Measurements from ENCODE around the gene PHF2.

PHF2 gene

GRCh38 chr9:93595461-93595860, 19.1 kb downstream of the PHF2 start:
- DNase-seq (ENCODE audit: extremely low spot score), result no peak
- CTCF ChIA-PET, result no interaction called here
- TF ChIP-seq ELF4 (IDR thresholded peaks at IDR 0.05), result no peak
- TF ChIP-seq BHLHE40 (IDR thresholded peaks at IDR 0.05; ENCODE audit: borderline replicate concordance), result no peak
- no peak for TF ChIP-seq NFRKB (IDR thresholded peaks at IDR 0.05)
- no peak for TF ChIP-seq LEF1 (IDR thresholded peaks at IDR 0.05; ENCODE audit: borderline replicate concordance)
- no peak for TF ChIP-seq SP1 (IDR thresholded peaks at IDR 0.05)
- no peak for TF ChIP-seq PKNOX1 (IDR thresholded peaks at IDR 0.05)
- TF ChIP-seq CTBP1 (IDR thresholded peaks at IDR 0.05; ENCODE audit: borderline replicate concordance), result no peak
- TF ChIP-seq HDGF (IDR thresholded peaks at IDR 0.05; ENCODE audit: borderline replicate concordance), result no peak
- no peak for TF ChIP-seq ZNF384 (IDR thresholded peaks at IDR 0.05)
- no peak for TF ChIP-seq FOXA1 (IDR thresholded peaks at IDR 0.05)
- TF ChIP-seq ARNT (IDR thresholded peaks at IDR 0.05), result no peak
- no peak for TF ChIP-seq TARDBP (IDR thresholded peaks at IDR 0.05)
- TF ChIP-seq L3MBTL2 (conservative IDR thresholded peaks at IDR 0.05), result no peak
- TF ChIP-seq FOXM1 (IDR thresholded peaks at IDR 0.05; ENCODE audit: borderline replicate concordance), result no peak
- no peak for TF ChIP-seq FOXK2 (IDR thresholded peaks at IDR 0.05)
- TF ChIP-seq SUZ12 (IDR thresholded peaks at IDR 0.05), result no peak
- POLR2A ChIA-PET, result no interaction called here

- no peak for TF ChIP-seq SP1 (IDR thresholded peaks at IDR 0.05)
- TF ChIP-seq FOXK2 (IDR thresholded peaks at IDR 0.05), result no peak
- TF ChIP-seq BHLHE40 (IDR thresholded peaks at IDR 0.05; ENCODE audit: borderline replicate concordance), result no peak
- TF ChIP-seq HDGF (IDR thresholded peaks at IDR 0.05; ENCODE audit: borderline replicate concordance), result no peak
- no peak for TF ChIP-seq NFRKB (IDR thresholded peaks at IDR 0.05)
- no peak for TF ChIP-seq FOXA1 (IDR thresholded peaks at IDR 0.05)
- no peak for TF ChIP-seq CTBP1 (IDR thresholded peaks at IDR 0.05; ENCODE audit: borderline replicate concordance)
- TF ChIP-seq ELF4 (IDR thresholded peaks at IDR 0.05), result no peak
- TF ChIP-seq PKNOX1 (IDR thresholded peaks at IDR 0.05), result no peak
- no peak for TF ChIP-seq L3MBTL2 (conservative IDR thresholded peaks at IDR 0.05)
- TF ChIP-seq ARNT (IDR thresholded peaks at IDR 0.05), result no peak
- ChIA-PET POLR2A (no interaction called here), CTCF (no interaction called here)
- DNase-seq (ENCODE audit: extremely low spot score), result no peak
These were observed 19.5 kb downstream of the PHF2 start for GRCh38 chr9:93595861-93596365.

GRCh38 chr9:93596399-93596798, 20.0 kb downstream of the PHF2 start:
- no peak for DNase-seq (ENCODE audit: extremely low spot score)
- TF ChIP-seq LEF1 (IDR thresholded peaks at IDR 0.05; ENCODE audit: borderline replicate concordance) (no peak), SP1 (IDR thresholded peaks at IDR 0.05) (no peak), ZNF384 (IDR thresholded peaks at IDR 0.05) (no peak), CTBP1 (IDR thresholded peaks at IDR 0.05; ENCODE audit: borderline replicate concordance) (no peak), FOXM1 (IDR thresholded peaks at IDR 0.05; ENCODE audit: borderline replicate concordance) (no peak), FOXK2 (IDR thresholded peaks at IDR 0.05) (no peak), L3MBTL2 (conservative IDR thresholded peaks at IDR 0.05) (no peak), NFRKB (IDR thresholded peaks at IDR 0.05) (no peak), SUZ12 (IDR thresholded peaks at IDR 0.05) (no peak), ELF4 (IDR thresholded peaks at IDR 0.05) (no peak), TARDBP (IDR thresholded peaks at IDR 0.05) (no peak)
- CTCF ChIA-PET, result no interaction called here
- POLR2A ChIA-PET, result no interaction called here

- no peak for DNase-seq (ENCODE audit: extremely low spot score)
- POLR2A ChIA-PET, result no interaction called here
- CTCF ChIA-PET, result no interaction called here
- TF ChIP-seq L3MBTL2 (conservative IDR thresholded peaks at IDR 0.05) (no peak), CTBP1 (IDR thresholded peaks at IDR 0.05; ENCODE audit: borderline replicate concordance) (no peak)
These were observed 20.8 kb downstream of the PHF2 start for GRCh38 chr9:93597142-93597706.

GRCh38 chr9:93597871-93598646, 21.7 kb downstream of the PHF2 start:
- CTCF ChIA-PET, result no interaction called here

GRCh38 chr9:93598647-93599241, 22.4 kb downstream of the PHF2 start:
- TF ChIP-seq FOXK2 (IDR thresholded peaks at IDR 0.05) (no peak), SUZ12 (IDR thresholded peaks at IDR 0.05) (no peak), ARNT (IDR thresholded peaks at IDR 0.05) (no peak), BHLHE40 (IDR thresholded peaks at IDR 0.05; ENCODE audit: borderline replicate concordance) (no peak), FOXM1 (IDR thresholded peaks at IDR 0.05; ENCODE audit: borderline replicate concordance) (no peak), L3MBTL2 (conservative IDR thresholded peaks at IDR 0.05) (no peak), HDGF (IDR thresholded peaks at IDR 0.05; ENCODE audit: borderline replicate concordance) (no peak), ZNF384 (IDR thresholded peaks at IDR 0.05) (no peak), NFRKB (IDR thresholded peaks at IDR 0.05) (no peak), SP1 (IDR thresholded peaks at IDR 0.05) (no peak), TARDBP (IDR thresholded peaks at IDR 0.05) (no peak), ELF4 (IDR thresholded peaks at IDR 0.05) (no peak), LEF1 (IDR thresholded peaks at IDR 0.05; ENCODE audit: borderline replicate concordance) (no peak), FOXA1 (IDR thresholded peaks at IDR 0.05) (no peak), PKNOX1 (IDR thresholded peaks at IDR 0.05) (no peak), CTBP1 (IDR thresholded peaks at IDR 0.05; ENCODE audit: borderline replicate concordance) (no peak)
- no peak for DNase-seq (ENCODE audit: extremely low spot score)
- ChIA-PET CTCF (no interaction called here), POLR2A (no interaction called here)

More at GRCh38 chr9:93597871-93598646, 21.7 kb downstream of the PHF2 start:
- DNase-seq (ENCODE audit: extremely low spot score), result no peak
- TF ChIP-seq FOXM1 (IDR thresholded peaks at IDR 0.05; ENCODE audit: borderline replicate concordance) (no peak), SP1 (IDR thresholded peaks at IDR 0.05) (no peak), ELF4 (IDR thresholded peaks at IDR 0.05) (no peak), BHLHE40 (IDR thresholded peaks at IDR 0.05; ENCODE audit: borderline replicate concordance) (no peak), TARDBP (IDR thresholded peaks at IDR 0.05) (no peak), FOXA1 (IDR thresholded peaks at IDR 0.05) (no peak), FOXK2 (IDR thresholded peaks at IDR 0.05) (no peak), L3MBTL2 (conservative IDR thresholded peaks at IDR 0.05) (no peak), HDGF (IDR thresholded peaks at IDR 0.05; ENCODE audit: borderline replicate concordance) (no peak)
- POLR2A ChIA-PET, result no interaction called here

All from HEK293T (cell line).